ENCODE results near the gene SALL2.

Gene SALL2

GRCh38 chr14:21543963-21544362 lies 17.8 kb upstream of the SALL2 start:
- Histone ChIP-seq H3K79me2 (ENCODE audit: insufficient read depth, low read length) (no peaks in the 10 kb centered on the region), H3K27me3 (ENCODE audit: insufficient read depth, low read length, poor library complexity) (peaks cover 6% of the 10 kb centered on the region), H2AFZ (ENCODE audit: low read depth, low read length) (no peak overlapping the region), H3K27ac (ENCODE audit: low read length) (no peak overlapping the region), H3K4me1 (ENCODE audit: insufficient read depth, low read length) (no peaks in the 10 kb centered on the region), H4K20me1 (ENCODE audit: insufficient read depth, low read length) (no peaks in the 10 kb centered on the region), H3K4me2 (ENCODE audit: insufficient read depth, low read length) (no peak overlapping the region), H3K9ac (ENCODE audit: low read depth, low read length) (no peak overlapping the region), H3K9me3 (ENCODE audit: insufficient read depth, low read length, severe bottlenecking) (no peaks in the 10 kb centered on the region), H3K36me3 (ENCODE audit: insufficient read depth, low read length) (no peaks in the 10 kb centered on the region), H3K4me3 (ENCODE audit: low read depth in 1 of 2, low read length in 2 of 2) (no peak overlapping the region)
- ATAC-seq (ENCODE audit: insufficient read depth, low read depth) (no peak), DNase-seq (no peak)
- TF ChIP-seq, protein P1, sequence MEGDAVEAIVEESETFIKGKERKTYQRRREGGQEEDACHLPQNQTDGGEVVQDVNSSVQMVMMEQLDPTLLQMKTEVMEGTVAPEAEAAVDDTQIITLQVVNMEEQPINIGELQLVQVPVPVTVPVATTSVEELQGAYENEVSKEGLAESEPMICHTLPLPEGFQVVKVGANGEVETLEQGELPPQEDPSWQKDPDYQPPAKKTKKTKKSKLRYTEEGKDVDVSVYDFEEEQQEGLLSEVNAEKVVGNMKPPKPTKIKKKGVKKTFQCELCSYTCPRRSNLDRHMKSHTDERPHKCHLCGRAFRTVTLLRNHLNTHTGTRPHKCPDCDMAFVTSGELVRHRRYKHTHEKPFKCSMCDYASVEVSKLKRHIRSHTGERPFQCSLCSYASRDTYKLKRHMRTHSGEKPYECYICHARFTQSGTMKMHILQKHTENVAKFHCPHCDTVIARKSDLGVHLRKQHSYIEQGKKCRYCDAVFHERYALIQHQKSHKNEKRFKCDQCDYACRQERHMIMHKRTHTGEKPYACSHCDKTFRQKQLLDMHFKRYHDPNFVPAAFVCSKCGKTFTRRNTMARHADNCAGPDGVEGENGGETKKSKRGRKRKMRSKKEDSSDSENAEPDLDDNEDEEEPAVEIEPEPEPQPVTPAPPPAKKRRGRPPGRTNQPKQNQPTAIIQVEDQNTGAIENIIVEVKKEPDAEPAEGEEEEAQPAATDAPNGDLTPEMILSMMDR (IDR thresholded peaks at IDR 0.05; ENCODE audit: borderline replicate concordance, extremely low read depth, low read length, poor library complexity, severe bottlenecking), result no peak
- no peak for TF ChIP-seq EZH2 (IDR thresholded peaks at IDR 0.05; ENCODE audit: borderline replicate concordance, low read depth, low read length, severe bottlenecking)

DNA sequence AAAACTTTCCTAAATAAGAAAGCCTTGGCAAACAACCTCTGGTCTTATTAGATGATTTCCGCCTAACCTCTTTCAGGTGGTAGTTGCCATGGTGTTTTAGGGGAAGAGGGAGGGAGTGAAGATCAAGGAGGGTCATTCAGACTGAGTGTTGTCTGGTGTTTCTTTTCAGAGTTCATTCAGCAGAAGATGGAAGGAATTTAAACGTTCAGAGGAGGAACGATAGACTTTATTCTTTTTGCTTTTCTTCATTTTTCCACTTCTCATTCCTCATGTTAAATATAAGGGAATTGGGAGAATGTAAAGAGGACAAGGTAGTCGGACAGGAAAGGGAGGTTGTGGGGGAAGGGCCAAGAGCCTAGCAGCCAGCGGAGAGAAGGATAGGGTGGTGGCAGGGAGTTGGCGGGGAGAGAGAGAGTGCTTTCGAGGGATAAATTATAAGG lies 17.4 kb upstream of the SALL2 start:
- Histone ChIP-seq H3K4me1 (ENCODE audit: insufficient read depth, low read length) (no peaks in the 10 kb centered on the region), H3K9me3 (ENCODE audit: insufficient read depth, low read length, severe bottlenecking) (no peaks in the 10 kb centered on the region), H4K20me1 (ENCODE audit: insufficient read depth, low read length) (no peaks in the 10 kb centered on the region), H3K4me3 (ENCODE audit: low read depth in 1 of 2, low read length in 2 of 2) (no peak overlapping the region), H3K27ac (ENCODE audit: low read length) (no peak overlapping the region), H3K79me2 (ENCODE audit: insufficient read depth, low read length) (no peaks in the 10 kb centered on the region), H3K4me2 (ENCODE audit: insufficient read depth, low read length) (no peak overlapping the region), H2AFZ (ENCODE audit: low read depth, low read length) (no peak overlapping the region), H3K9ac (ENCODE audit: low read depth, low read length) (no peak overlapping the region), H3K27me3 (ENCODE audit: insufficient read depth, low read length, poor library complexity) (peaks cover 6% of the 10 kb centered on the region), H3K36me3 (ENCODE audit: insufficient read depth, low read length) (no peaks in the 10 kb centered on the region)
- ATAC-seq (ENCODE audit: insufficient read depth, low read depth) (no peak), DNase-seq (no peak)
- TF ChIP-seq, protein P1 (IDR thresholded peaks at IDR 0.05; ENCODE audit: borderline replicate concordance, extremely low read depth, low read length, poor library complexity, severe bottlenecking), result no peak
- TF ChIP-seq EZH2 (IDR thresholded peaks at IDR 0.05; ENCODE audit: borderline replicate concordance, low read depth, low read length, severe bottlenecking), result no peak

DNA sequence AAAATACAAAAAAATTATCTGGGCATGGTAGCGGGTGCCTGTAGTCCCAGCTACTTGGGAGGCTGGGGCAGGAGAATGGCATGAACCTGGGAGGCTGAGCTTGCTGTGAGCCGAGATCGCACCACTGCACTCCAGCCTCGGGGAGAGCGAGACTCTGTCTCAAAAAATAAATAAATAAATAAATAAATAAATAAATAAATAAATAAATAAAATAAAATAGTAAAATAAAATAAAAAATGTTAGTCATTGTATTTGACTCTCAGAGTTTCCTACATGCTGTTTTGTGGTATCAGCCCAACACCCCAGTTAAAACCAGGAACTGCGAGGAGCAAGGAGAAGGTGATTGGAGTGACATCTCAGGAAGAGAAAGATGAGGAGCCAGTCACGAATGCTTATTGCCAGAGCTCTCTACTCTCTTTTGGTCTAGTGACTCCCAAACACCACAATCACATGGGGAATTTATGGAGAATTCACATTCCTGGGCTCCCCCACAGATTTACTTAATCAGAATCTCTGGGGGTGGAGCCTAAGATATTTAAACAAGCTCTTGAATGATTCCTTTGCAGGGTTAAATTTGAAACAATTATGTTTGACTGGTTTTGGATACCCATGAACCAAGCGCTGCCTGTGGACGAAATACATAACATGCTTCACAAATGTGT lies 15.4 kb upstream of the SALL2 start:
- no peak for ATAC-seq (ENCODE audit: insufficient read depth, low read depth)
- peaks cover 9% of the 10 kb centered on the region for H3K27me3 ChIP-seq (ENCODE audit: insufficient read depth, low read length, poor library complexity)
- H3K27ac ChIP-seq (ENCODE audit: low read length), result no peak overlapping the region
- no peak overlapping the region for H3K9ac ChIP-seq (ENCODE audit: low read depth, low read length)
- H3K36me3 ChIP-seq (ENCODE audit: insufficient read depth, low read length), result no peaks in the 10 kb centered on the region
- H3K79me2 ChIP-seq (ENCODE audit: insufficient read depth, low read length), result no peaks in the 10 kb centered on the region
- no peak for TF ChIP-seq EZH2 (IDR thresholded peaks at IDR 0.05; ENCODE audit: borderline replicate concordance, low read depth, low read length, severe bottlenecking)
- TF ChIP-seq, protein P1 (IDR thresholded peaks at IDR 0.05; ENCODE audit: borderline replicate concordance, extremely low read depth, low read length, poor library complexity, severe bottlenecking), result no peak
- DNase-seq, result no peak
- no peak overlapping the region for H2AFZ ChIP-seq (ENCODE audit: low read depth, low read length)
- H3K4me3 ChIP-seq (ENCODE audit: low read depth in 1 of 2, low read length in 2 of 2), result no peak overlapping the region
- no peak overlapping the region for H3K4me2 ChIP-seq (ENCODE audit: insufficient read depth, low read length)
- H3K4me1 ChIP-seq (ENCODE audit: insufficient read depth, low read length), result no peaks in the 10 kb centered on the region
- no peaks in the 10 kb centered on the region for H3K9me3 ChIP-seq (ENCODE audit: insufficient read depth, low read length, severe bottlenecking)
- H4K20me1 ChIP-seq (ENCODE audit: insufficient read depth, low read length), result no peaks in the 10 kb centered on the region
